ENCODE results near the gene CDC42BPB.

Gene CDC42BPB

DNA sequence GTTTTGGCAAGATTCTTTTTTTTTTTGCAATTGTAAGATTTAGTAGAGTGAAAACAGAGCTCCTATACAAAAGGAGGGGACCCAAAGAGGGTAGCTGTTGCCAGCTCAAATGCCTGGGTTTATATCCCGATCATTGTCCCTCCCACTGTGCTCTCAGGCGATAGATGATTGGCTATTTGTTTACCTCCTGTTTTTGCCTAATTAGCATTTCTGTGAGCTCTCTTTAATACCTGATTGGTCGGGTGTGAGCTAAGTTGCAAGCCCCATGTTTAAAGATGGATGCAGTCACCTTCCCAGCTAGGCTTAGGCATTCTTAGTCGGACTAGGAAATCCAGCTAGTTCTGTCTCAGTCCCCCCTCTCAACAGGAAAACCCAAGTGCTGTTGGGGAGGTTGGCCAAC is 39.0 kb upstream of the CDC42BPB start:
- in situ Hi-C loops (cut with MboI; ENCODE audit: low sequenced_read_pairs), result loop anchor here (25.0 kb wide), 1 partner anchor 191 kb away; no protein-coding TSS in a partner anchor

DNA sequence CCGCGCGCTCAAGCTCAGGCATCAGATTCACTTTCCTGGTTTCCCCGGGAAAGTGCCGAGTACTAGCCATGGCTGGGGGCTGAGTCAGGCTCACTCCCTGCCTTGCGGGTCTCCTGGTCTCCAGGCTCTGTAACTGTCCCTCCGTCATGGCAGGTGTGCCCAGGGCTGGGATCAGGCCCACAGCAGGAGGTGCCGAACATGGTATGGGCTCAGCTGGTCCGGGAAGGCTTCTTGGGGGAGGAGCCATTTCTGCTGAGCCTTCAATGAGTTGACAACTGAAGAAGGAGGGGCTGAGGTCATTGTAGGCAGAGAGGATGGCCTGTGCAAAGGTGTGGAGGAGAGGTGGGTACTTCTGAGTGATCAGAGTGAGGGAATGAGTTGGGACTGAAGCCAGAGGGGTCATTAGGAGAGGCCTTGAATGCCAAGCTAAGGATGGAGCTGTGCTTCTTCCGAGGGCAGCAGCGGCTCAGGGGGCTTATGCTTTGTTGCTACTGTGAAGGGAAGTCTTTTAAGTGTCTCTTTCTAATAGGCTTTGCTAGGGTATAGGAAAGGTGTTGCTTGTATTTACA is 37.9 kb upstream of the CDC42BPB start:
- in situ Hi-C loops (cut with MboI; ENCODE audit: low sequenced_read_pairs), result loop anchor here (25.0 kb wide), 1 partner anchor 192 kb away; no protein-coding TSS in a partner anchor

- in situ Hi-C loops (cut with MboI; ENCODE audit: low sequenced_read_pairs), result loop anchor here (25.0 kb wide), 1 partner anchor 193 kb away; no protein-coding TSS in a partner anchor
Measured at GRCh38 chr14:103094406-103095209, 37.3 kb upstream of the CDC42BPB start, which contains the start of gene EXOC3L4. EXOC3L4 (plus strand) TSS chr14:103094725; CDS start chr14:103100220, 5,495 bp downstream.

DNA sequence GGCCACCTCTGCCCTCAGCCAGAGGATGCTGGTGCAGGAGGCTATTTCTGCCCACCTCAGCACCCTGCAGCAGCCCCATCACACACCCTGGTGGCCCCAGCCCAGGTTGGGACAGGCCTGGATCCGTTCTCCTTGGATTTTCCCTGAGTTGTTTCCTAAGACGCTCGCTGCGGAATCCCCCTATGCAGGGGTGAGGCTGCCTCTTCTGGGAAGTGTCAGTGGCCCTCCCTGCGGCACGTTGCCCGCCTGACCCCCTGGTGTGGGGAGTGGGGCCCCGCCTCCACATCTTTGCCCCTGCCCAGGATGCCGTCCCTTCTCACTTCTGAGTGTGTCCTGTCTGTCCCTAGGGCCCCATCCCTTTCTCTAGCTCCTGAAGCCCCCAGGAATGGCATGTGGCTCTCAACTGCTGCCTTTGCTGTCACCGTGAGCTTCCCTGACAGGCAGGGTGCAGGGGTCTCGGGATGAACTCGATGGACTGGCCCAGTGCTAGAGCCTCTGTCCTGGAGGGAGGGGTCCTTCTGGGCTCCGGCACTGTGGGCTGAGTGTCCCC is 36.6 kb upstream of the CDC42BPB start:
- in situ Hi-C loops (cut with MboI; ENCODE audit: low sequenced_read_pairs), result loop anchor here (25.0 kb wide), 1 partner anchor 193 kb away; no protein-coding TSS in a partner anchor

- in situ Hi-C loops (cut with MboI; ENCODE audit: low sequenced_read_pairs), result loop anchor here (25.0 kb wide), 1 partner anchor 195 kb away; no protein-coding TSS in a partner anchor
Measured at GRCh38 chr14:103091883-103092222, 34.5 kb upstream of the CDC42BPB start.

- in situ Hi-C loops (cut with MboI; ENCODE audit: low sequenced_read_pairs), result loop anchor here (25.0 kb wide), 1 partner anchor 196 kb away; no protein-coding TSS in a partner anchor
Measured at GRCh38 chr14:103091041-103091882, 33.9 kb upstream of the CDC42BPB start.

GRCh38 chr14:103090481-103091020 is 33.2 kb upstream of the CDC42BPB start:
- in situ Hi-C loops (cut with MboI; ENCODE audit: low sequenced_read_pairs), result loop anchor here (25.0 kb wide), 1 partner anchor 197 kb away; no protein-coding TSS in a partner anchor

- in situ Hi-C loops (cut with MboI; ENCODE audit: low sequenced_read_pairs), result loop anchor here (25.0 kb wide), 1 partner anchor 198 kb away; no protein-coding TSS in a partner anchor
Measured at GRCh38 chr14:103089386-103090335, 32.3 kb upstream of the CDC42BPB start.

DNA sequence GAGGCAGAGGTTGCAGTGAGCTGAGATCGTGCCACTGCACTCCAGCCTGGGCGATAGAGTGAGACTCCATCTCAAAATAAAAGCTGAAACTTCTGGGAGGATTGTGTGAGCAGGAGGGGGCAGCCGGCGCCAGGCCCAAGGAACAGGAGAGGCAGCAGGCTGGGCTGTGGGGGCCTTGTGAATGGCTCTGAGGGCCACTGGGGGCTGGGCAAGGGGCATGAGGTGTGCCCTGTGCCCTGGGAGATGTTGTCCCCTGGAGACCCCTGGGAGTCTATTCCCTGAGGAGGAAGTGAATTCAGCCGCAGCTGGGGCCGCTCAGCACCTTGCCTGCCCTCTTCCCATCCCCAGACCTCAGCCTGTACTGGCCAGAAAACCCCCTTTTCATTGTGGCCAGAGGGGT is 31.6 kb upstream of the CDC42BPB start:
- in situ Hi-C loops (cut with MboI; ENCODE audit: low sequenced_read_pairs), result loop anchor here (25.0 kb wide), 1 partner anchor 198 kb away; no protein-coding TSS in a partner anchor

- in situ Hi-C loops (cut with MboI; ENCODE audit: low sequenced_read_pairs), result loop anchor here (25.0 kb wide), 1 partner anchor 200 kb away; no protein-coding TSS in a partner anchor
Measured at GRCh38 chr14:103087343-103087835, 30.0 kb upstream of the CDC42BPB start.

DNA sequence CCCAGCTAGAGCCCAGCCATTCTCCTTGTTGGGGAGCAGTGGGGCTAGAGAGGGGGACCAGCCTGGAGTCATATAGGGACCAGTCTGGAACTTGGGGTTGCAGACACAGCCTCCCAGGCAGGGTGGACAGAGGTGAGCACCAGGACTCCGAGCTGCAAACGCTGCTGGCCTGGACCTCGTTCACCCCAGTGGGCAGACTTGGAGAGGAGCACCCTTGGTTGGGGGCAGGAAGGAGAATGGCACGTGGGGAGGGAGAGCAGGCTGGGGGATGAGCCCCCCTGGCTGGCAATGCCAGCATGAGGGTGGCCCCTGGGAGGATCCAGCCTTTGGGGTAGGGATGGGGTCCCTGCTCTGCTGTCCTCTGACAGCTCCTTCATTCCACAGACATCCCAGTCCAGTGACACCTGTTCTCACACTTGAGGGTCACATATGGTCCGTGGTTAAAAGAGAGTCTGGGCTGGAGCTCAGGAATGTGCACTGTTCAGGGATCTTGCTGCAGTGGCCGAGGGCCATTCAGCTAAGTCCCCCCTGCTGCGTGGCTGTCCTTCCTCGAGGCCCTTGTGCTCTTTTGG is 29.5 kb upstream of the CDC42BPB start:
- in situ Hi-C loops (cut with MboI; ENCODE audit: low sequenced_read_pairs), result loop anchor here (25.0 kb wide), 1 partner anchor 200 kb away; no protein-coding TSS in a partner anchor

DNA sequence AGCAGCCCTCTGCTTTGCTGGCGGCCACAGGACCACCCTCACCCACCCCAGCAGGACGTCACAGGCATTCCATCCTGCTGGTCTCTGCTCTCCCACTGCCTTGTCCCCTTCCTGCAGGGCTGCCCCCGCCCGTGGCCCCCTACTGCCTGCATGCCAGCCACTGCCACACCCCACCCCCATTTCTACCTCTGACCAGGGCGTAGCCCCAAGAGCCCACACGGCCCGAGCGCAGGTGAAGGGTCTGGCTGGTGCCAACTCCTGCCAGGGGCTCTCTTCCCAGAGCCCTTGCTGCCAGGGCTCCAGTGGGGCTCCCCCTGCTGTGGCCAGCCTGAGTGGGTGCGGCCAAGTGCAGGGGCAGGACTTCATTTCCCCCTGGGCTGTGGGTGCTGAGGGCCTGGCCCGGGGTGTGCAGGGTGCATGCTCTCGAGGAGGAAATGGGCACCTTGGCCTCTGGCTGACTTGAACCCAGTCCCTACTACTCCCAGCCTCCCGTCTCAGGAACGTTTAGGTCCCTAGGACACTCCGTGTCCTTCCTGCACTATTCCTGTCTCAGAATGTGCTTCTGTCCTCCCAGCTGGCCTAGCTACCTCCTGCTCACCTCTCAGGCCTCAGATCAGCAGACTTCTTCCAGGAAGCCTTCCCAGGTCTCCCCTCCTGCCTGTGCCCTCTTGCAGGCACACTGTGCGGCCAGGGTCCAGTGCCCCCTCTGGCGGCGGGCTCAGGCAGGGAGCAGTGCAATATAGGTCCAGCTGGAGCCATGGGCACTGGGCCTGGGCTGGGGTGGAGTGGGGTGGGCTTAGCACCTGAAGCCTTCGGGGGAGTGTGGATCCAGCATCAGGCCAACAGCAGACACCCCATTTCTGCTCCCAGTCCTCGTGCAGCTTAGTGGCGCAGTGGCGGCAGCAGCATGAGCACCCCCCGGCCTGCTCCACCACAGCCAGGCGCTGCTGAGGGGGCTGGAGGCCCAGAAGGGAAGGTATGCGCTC is 28.1 kb upstream of the CDC42BPB start:
- in situ Hi-C loops (cut with MboI; ENCODE audit: low sequenced_read_pairs), result loop anchor here (25.0 kb wide), 1 partner anchor 202 kb away; no protein-coding TSS in a partner anchor

DNA sequence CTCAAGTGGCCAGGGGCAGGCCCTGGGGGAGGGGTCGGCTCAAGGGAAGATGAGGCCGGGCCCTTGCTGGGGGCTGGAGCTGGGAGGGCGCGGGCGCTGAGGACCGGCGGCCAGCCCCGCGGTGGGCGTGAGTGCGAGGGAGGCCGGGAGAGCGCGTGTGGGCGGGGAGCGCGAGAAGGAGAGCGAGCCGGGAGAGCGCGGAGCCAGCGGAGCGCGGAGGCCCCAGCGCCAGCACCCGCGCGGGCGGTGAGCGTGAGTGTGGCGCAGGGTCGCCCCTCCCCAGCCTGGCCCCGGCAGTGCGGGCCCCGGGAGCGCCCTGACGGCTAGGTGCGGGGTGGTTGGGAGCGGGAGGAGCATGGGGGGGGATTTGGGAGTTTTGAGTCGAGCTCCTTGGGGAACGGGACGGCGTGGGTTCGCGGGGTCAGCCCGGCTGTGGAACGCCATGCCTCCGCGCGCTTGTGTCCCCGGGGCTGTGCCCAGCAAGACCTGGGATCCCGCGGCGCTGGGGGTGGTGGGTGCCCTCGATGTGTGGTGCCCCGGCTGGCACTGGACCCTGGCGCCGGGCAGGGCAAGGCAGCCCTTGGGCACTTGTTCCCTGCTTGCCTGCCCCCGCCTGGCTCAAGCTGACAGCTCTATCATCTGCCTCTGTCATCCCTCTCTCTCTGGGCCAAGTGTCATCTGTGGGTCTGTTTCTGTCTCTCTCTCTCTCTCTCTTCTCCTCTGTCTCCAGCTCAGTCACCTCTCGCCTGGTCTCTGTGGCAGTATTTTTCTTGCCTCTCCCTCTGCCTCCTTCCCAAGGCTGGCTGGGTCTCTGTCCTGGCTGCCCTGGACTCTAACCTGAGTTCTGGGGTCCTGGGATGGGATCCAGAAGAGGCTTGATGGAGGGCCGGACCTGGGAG is 26.9 kb upstream of the CDC42BPB start, which contains the start of gene LBHD2:
Gene LBHD2, plus strand, starts transcription at position 190 of the 899 bp plus-strand sequence. CDS start 1,803 bp downstream, outside the sequence.
- in situ Hi-C loops (cut with MboI; ENCODE audit: low sequenced_read_pairs), result loop anchor here (25.0 kb wide), 1 partner anchor 203 kb away; no protein-coding TSS in a partner anchor

DNA sequence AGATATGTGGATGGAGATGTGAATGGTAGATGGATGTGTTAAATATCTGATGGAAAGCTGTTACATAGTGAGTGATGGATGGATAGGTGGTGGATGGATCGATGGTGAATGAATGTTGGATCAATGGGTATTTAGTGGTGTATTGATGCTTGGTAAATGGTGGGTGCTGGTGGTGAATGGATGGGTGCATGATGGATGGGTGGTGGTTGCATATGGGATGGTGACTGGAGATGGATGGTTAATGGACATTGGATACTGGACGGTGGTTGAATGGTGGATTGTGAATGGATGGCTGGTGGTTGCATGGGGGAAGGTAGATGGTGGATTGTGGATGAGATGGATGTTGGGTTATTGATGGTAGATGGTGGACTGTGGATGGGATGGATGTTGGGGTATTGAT is 24.6 kb upstream of the CDC42BPB start:
- in situ Hi-C loops (cut with MboI; ENCODE audit: low sequenced_read_pairs), result loop anchor here (25.0 kb wide), 1 partner anchor 205 kb away; no protein-coding TSS in a partner anchor

- in situ Hi-C loops (cut with MboI; ENCODE audit: low sequenced_read_pairs), result loop anchor here (25.0 kb wide), 1 partner anchor 208 kb away; no protein-coding TSS in a partner anchor
Measured at GRCh38 chr14:103078860-103079587, 21.7 kb upstream of the CDC42BPB start.

Data from HL-60/S4 treated with retinoic acid at 250 ng/mL for 4 days and 3 days (cell line).